Measurements from ENCODE around the gene TMEM91. TPM values are rescaled to one million over a fixed set of nuclear protein-coding genes. Genes with fewer than 3 reads are reported as not detected.
A peak's percentile ranks its signal among the peaks of the same experiment; 100 is the strongest.

Gene TMEM91
- total and polyA plus RNA-seq, 9 of the 15 experiments (the other 6 are each of a cell fraction or from before 2014, with no cell fraction given) = 1.2 to 5.2 (median 2.7) TPM

GRCh38 chr19:41350735-41351338 lies 25.5 kb upstream of the TMEM91 start (continued):
- TF ChIP-seq ZHX1 (conservative IDR thresholded peaks at IDR 0.05; ENCODE audit: low read length) = no peak
- peak; percentile 82 for TF ChIP-seq MAX (CRISPR knock-in tag; IDR thresholded peaks at IDR 0.05)
- no peak for TF ChIP-seq TRIM28 (IDR thresholded peaks at IDR 0.05)
- TF ChIP-seq BRF1 (IDR thresholded peaks at IDR 0.05; ENCODE audit: borderline replicate concordance, extremely low read depth, insufficient read length) = no peak
- no peak for TF ChIP-seq RFX1 (IDR thresholded peaks at IDR 0.05)
- TF ChIP-seq RAD21 (CRISPR knock-in tag; conservative IDR thresholded peaks at IDR 0.05 in 1 of 2, IDR thresholded peaks at IDR 0.05 in 1 of 2) = no peak
- 0 out of 2 replicates have a peak, but pooled peaks have one; percentile 52 for TF ChIP-seq THRAP3 (IDR thresholded peaks at IDR 0.05; ENCODE audit: borderline replicate concordance)
- TF ChIP-seq POLR2G (IDR thresholded peaks at IDR 0.05; ENCODE audit: low read depth, low read length) = no peak
- no peak for TF ChIP-seq ZBTB17 (CRISPR knock-in tag; IDR thresholded peaks at IDR 0.05)
- TF ChIP-seq MED1 (CRISPR knock-in tag; IDR thresholded peaks at IDR 0.05; ENCODE audit: borderline replicate concordance) = no peak
- TF ChIP-seq DMBX1 (CRISPR knock-in tag; IDR thresholded peaks at IDR 0.05; ENCODE audit: borderline replicate concordance) = no peak
- TF ChIP-seq DLX4 (CRISPR knock-in tag; IDR thresholded peaks at IDR 0.05) = no peak
- TF ChIP-seq ADNP (tag; IDR thresholded peaks at IDR 0.05) = no peak
- TF ChIP-seq AFF1 (IDR thresholded peaks at IDR 0.05; ENCODE audit: low read depth in 1 of 2, partially characterized antibody in 2 of 2) = peak in 1 of 2 experiments; percentile 32
- TF ChIP-seq, protein P1, sequence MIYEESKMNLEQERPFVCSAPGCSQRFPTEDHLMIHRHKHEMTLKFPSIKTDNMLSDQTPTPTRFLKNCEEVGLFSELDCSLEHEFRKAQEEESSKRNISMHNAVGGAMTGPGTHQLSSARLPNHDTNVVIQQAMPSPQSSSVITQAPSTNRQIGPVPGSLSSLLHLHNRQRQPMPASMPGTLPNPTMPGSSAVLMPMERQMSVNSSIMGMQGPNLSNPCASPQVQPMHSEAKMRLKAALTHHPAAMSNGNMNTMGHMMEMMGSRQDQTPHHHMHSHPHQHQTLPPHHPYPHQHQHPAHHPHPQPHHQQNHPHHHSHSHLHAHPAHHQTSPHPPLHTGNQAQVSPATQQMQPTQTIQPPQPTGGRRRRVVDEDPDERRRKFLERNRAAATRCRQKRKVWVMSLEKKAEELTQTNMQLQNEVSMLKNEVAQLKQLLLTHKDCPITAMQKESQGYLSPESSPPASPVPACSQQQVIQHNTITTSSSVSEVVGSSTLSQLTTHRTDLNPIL (CRISPR knock-in tag; IDR thresholded peaks at IDR 0.05) = no peak

Data from K562 (cell line).